DMS153 (cell line): ENCODE results near the gene BMP7.

Experiments
- DNase-seq: peaks from one replicate; lab custom pipeline; 2025; lab: John Stamatoyannopoulos, UW

The BMP7 gene

DNA sequence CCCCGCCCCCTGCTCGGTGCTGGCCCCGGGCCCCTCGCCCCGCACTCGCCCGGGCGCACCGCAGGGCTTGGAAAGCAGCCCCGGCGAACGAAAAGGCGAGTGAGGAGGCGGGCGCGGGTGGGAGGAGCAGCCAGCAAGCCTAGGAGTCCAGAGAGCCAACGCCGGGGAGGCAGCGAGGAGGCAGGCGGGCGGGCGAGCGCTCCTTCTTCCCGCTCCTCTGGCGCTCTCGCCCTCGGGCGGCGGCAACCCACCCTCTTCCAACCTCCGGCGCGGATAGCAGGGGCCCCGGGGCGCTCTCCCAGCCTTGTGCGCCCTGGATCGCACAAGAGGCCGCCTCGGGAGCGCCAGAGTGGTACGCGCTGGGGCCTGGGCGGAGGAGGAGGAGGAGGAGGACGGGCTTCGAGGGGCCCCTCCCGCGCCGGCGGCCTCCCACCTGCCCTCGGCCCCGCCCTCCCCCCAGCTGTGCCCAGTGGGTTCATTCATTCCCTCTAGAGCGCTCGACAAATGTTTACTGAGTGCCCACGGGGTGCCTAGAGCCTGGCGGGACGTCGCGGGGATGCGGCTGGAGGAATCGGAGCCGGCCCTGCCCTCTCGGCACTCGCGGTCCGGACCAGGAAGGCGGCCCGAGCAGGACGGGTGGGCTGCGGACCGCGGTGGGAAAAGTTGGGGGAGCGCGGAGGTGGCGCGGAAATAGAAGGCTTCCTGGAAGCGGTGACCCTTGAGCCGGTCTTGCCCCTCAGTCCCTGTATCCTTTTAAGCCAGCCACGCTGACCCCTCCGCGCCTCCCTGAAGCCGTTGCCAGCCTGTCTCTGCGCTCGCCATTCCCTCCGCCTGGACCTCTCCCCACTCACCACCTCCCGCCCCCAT, at the start of gene BMP7:
Gene BMP7 (minus strand): TSS at position 351 of the 867 bp plus-strand sequence. CDS start 519 bp downstream, outside the sequence.
- no peak for DNase-seq

GRCh38 chr20:57315976-57316480, 49.6 kb upstream of the BMP7 start:
- DNase-seq, result no peak

DNA sequence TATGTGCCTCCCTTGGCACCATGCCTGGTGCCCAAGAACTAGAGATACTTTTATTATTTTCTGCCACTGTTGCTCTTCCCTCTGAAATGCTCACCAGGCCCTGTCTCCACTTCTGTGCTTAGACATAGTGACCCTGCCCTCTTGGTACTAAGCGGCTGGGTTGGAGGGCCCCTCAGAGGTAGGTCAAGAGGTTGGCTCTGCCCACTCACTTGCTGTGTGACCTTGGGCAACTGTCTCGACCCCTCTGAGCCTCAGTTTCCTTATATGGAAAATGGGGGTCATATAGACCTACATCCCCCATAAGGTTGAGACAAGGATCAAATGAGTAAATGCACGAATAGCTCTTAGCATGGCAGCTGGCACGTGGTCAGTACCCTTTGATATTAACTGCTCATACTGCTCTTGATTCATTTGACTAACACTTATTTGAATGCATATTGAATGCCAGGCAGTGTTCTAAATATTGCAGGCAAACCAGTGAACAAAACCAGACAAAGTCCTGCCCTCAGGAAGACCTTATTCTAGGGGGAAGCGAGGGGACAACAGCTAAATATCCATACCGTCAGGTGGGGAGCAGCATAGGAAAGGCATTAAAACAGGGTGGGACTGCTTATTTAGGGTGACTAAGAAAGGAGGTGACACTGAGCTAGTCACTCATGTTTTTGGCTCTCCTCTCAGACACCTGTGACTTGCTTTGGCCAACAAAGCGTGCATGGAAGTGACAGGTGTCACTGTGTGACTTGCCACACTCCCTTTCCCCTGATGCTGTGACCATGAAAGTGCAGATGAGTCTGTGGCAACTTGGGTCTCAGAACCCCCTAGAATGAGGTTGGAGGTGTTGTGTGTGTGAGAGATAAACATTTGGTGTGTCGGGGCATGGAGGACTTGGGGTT, 48.9 kb upstream of the BMP7 start:
- no peak for DNase-seq

- no peak for DNase-seq
These were observed 47.5 kb upstream of the BMP7 start for GRCh38 chr20:57313951-57314350.

DNA sequence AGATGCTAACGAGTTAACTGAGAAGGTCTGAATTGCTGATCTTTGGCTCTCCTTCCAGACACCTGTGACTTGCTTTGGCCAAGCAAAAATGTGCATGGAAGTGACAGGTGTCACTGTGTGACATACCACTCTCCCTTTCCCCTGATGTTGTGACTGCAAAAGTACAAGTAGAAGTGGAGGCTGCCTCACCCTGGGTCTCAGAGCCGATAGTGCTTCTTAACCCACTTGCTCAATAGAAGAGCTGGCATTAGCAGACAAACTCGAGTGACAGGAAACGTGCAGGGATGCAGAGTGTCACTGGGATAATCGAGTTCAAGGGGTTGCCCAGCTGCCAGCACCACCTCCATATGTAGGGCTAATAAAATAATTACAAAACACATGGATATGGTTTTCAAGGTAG, 46.8 kb upstream of the BMP7 start:
- DNase-seq, result no peak

GRCh38 chr20:57312138-57312537, 45.7 kb upstream of the BMP7 start:
- no peak for DNase-seq

DNA sequence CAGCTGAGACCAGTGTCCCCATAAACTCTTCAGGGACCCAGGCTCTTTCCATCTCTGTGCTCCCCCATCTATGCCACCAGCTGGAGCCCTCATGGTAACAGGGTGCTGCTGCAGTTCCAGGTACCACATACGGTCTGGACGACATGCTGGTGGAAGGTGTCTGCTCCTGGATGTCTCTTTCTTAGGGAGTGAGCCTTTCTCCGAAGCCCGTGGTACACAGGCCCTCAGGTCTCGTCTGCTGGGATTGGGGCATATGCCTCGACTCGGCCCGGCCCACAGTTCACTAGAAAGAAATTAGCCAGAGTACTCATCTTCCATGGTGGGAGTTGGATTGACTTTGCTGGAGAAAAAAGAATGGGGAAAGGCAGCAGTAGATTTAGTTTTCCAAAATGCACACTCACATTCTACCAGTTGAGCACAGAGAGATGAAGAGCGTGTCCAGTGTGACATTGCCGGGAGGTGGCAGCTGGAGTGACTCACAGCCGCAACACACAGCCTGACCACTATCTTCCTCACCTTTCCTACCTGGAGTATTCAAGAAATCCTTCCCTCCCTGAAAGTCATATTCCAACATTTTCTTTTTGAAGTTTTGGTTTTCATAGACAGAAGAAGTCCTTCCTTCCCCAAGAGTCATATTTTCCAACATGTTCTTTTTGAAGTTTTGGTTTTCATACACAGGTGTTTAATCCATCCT, 44.5 kb upstream of the BMP7 start:
- no peak for DNase-seq

DNA sequence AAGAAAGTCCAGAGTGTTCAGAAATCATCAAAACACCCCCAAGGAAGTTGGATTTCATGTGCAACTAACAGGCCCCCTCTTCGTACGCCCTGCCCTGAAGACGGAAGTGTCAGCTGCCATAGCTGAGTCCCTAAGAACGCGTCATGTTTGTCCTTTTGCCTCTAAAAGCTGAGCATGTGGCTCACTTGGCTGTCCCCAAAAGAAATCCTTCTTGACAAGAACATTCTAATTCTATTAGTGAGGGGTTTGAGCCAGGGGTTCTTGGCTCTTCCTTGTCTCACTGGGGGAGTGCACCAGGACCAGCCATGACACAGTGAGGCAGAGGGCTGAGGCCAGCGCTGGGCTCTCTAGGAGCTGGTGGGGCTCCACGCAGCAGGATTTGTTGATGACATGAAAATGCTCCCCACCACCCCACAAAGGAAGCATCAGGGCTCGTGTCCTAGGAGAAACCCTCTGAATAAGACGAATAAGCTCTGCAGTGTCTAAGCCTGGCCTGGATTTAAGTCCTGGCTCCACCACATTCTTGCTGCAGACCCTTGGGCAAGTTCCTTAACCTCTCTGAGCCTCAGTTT, 43.2 kb upstream of the BMP7 start:
- no peak for DNase-seq

GRCh38 chr20:57308451-57309271, 42.2 kb upstream of the BMP7 start:
- no peak for DNase-seq

- DNase-seq, result no peak
These were observed 40.3 kb upstream of the BMP7 start for GRCh38 chr20:57306747-57307146.

- DNase-seq, result no peak
These were observed 34.6 kb upstream of the BMP7 start for GRCh38 chr20:57301026-57301425.

DNA sequence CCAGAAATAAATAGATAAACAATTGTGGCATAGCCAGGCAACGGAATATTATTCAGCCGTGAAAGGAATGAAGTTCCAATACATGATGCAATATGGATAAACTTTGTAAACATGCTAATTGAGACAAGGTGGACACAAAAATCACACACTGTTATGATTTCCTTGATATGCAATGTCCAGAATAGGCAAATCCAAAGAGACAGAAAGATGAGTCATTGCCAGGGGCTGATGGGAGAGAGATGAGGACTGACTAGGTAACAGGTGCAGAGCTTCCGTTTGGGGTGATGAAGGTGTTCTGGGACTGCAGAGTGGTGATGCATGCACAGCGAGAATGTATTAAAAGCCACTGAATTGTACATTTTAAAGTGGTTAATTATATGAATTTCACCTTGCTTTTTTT, 32.0 kb upstream of the BMP7 start:
- DNase-seq, result no peak

DNA sequence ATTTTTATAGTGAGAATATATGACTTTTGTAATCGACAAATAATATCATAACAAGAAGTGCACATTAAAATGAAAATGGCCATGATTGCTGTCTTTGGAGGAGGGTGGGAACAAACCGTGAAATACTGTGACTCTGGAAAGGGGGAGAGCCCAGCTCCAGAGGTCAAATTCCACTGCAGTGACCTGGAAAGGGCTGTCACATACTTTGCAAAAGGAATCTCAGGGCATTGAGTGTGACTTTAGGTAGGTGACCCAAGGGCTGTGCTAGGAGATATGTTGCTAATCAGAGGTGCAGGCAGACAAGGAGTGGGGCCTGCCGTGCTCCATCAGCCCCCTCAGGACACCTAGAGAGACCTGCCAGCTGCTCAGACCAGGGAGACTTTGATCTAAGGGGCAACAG, 28.1 kb upstream of the BMP7 start:
- DNase-seq, result no peak

GRCh38 chr20:57293995-57294394, 27.6 kb upstream of the BMP7 start:
- DNase-seq, result no peak

DNA sequence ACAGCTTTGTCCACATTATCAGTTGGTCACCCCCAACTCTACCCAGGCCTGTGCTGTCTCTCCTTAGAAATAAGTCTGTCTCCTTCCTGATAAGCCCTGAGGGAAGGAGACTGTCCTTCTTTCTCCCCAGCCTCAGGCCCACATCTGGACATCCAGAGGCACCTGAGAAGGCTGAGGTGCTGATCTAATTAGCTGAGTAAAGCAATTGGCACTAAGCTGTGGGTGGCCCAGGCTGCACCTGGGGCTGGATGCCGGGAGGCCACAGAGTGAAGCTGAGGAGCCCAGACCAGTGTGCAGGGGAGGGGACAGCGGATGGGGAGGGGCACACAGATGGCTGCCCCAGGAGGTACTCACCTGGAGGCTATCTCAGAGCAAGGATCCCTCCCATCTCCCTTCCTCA, 26.2 kb upstream of the BMP7 start:
- DNase-seq, result no peak

DNA sequence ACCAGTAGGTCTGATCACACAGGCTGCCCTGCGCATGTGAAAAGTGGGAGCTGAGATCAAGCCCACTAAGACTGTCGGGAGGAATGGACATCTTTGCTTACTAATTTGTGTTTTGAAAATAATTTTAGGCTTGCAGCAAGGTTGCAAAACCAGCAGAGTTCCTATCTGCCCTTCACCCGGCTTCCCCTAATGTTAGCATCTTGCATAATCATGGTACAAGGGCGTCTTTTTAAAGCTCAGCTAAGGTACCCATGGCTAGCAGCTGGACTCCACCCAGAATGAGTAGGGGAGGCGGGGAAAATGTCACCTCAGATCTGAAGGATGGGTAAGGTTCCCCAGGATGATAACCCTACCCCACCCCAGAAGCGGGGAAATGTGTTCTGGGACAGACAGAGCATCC, 25.3 kb upstream of the BMP7 start:
- no peak for DNase-seq

DNA sequence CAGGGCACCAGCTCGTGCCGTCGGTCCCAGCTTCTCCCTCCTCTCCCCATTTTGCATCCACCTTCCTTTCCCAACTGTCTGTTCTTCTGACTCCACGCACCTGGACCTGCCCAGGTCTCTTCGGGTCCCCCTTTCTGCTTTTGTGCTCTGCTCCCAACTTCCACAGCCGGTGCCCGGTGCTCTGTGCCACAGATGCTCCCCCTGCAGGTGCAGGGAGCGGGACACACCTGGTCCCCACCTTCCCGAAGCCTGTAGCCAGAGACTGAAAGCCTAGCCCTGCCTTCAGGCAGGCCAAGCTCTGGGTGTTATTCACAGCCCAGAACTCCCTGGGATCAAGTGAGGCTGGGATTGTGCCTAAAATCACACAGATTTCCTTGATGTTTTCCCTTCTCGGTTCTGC, 24.6 kb upstream of the BMP7 start:
- no peak for DNase-seq

DNA sequence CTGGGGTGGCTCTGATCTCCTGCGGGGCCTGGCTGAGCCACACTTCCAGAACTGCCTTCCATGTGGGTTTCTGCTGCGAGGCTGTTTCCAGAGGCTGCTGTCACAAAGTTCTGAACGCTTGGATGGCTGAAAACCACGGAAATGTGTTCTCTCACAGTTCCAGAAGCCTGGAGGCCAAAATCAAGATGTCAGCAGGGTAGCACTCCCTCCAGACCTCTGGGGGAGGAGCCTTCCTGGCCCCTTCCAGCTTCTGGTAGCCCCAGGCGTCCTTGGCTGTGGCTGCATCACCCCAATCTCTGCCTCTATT, 23.7 kb upstream of the BMP7 start:
- DNase-seq, result no peak

DNA sequence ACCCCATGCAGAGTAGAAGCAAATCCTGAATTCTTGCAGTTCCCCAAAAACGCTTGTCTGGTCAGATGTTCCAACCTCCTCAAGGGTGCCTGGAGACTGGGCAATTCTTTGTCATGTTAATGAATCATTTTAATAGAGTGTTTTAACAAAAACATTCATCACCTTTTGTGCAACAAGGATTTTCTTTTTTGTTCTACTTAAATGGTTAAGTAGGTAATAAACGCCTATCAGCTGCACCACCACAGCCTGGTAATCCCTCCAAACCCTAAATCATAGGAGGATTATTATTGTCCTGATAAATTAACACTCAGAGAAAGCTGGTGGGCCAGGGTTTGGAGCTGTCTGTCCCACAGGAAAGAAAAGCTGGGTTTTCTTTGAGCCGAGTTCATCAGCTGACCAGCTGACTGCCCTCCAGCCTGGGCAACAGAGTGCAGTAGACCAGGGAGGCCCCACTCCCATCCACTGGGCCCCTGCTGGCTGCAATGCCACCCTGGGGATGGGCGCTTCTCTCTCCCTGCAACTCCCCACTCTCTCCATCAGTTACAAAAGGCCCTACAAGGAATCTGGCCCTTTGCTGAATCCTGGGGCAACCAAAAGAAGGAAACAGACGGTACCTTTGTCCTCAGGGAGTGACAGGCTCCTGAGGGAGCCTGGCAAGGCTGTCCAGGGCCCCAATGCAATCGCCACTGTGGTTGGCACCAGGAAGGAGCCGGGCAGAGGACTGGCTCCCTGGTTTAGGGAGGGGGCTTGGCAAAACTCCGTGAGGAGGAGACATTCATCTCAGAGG, 23.1 kb upstream of the BMP7 start:
- DNase-seq, result no peak

DNA sequence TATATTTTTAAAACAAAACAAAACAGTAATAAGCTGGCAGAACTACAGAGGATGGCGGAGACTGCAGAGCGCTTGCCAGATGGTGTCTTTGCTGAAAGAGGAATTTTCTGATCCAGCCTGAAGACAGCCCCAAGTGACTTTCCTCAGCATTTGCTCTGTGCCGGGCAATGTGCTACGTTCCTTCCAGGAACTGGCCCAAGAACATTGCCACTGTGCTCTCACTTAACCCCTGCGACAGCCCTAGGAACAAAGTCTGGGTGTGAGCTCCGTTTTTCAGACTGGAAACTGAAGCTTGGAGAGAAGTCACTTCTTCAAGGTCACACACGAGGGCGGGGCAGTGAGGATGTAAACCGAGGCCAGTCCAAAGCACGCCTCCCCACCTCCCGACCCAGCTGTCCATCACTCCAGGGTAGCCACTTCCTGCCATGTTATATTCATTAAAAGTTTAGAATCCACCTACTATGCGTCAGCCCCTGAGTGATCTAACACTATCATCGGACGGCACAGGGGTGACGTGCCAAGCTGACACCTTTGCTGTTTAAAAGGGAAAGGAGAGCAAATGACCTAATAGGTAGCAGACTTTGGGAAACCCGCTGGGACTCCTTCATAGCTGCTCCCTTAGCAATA, 22.3 kb upstream of the BMP7 start:
- no peak for DNase-seq
